Testis (tissue), 3 donors: Measurements from ENCODE around the gene CD58. TPM values are rescaled to one million over a fixed set of nuclear protein-coding genes. Genes with fewer than 3 reads are reported as not detected.
"Not testable (repeated sequence)": the region's sequence is repeated elsewhere in the genome, so short reads cannot be mapped to it uniquely, and the experiment has no call there.

Experiments
- DNase-seq: peaks from one replicate; pipeline ENCODE4 v3.0.0-alpha.2; 2019
- H3K27ac ChIP-seq, 2 donors: fragments of 200-600 bp; sonication (generic); one replicate each; pipeline ENCODE4 v1.5.1; 2019
- H3K27me3 ChIP-seq: fragments of 200-600 bp; sonication (generic); one replicate; pipeline ENCODE4 v1.5.1; 2019
- H3K36me3 ChIP-seq: fragments of 200-600 bp; sonication (generic); one replicate; pipeline ENCODE4 v1.5.1; 2017; ENCODE audit warnings: low read depth; ENCODE audit errors: missing control alignments
- H3K4me1 ChIP-seq: fragments of 200-600 bp; sonication (generic); one replicate; pipeline ENCODE4 v1.5.1; 2019
- H3K4me3 ChIP-seq, 2 donors: fragments of 200-600 bp; sonication (generic); one replicate each; pipeline ENCODE4 v1.5.1; 2017 to 2019
- H3K9me3 ChIP-seq: fragments of 200-600 bp; sonication (generic); one replicate; pipeline ENCODE4 v1.5.1; 2017
- POLR2A ChIP-seq: fragments of 450-650 bp; IDR thresholded peaks from one replicate; pipeline ENCODE4 v1.6.1; 2017; ENCODE audit warnings: antibody characterized with exemption, mild to moderate bottlenecking, moderate library complexity
- WGBS, 2 donors: methylation state at CpG; one replicate each; pipeline ENCODE4 v1.1.5; 2018; 5-methylcytosine and 5-hydroxymethylcytosine counted together
- intact Hi-C: fragments of 100-400 bp; cut with DNase I; formaldehyde crosslinking; loops from one replicate; pipeline ENCODE4 v1.15.1; 2023; ENCODE audit warnings: low total_unique reads
- polyA plus RNA-seq: library from polyadenylated mRNA; stranded (reverse); fragments of 350-450 nt; fragmentation: Illumina TruSeq; extraction: RNeasy Lipid Tissue Mini Kit (QIAGEN cat#74804); gene quantifications from one replicate; pipeline ENCODE4 v1.2.3, GENCODE V29; 2014; ENCODE audit warnings: low read depth, low replicate concordance; ENCODE audit not compliant: insufficient read depth
- total RNA-seq, 2 donors: library from RNA; depleted of rRNA; stranded (reverse); fragments of >200 nt; gene quantifications; one replicate each; pipeline ENCODE4 v1.2.3, GENCODE V29; 2016
- TF ChIP-seq, protein P1 (sequence below), 3 experiments: fragments of 450-650 bp in 2 of 3; fragments of 200-600 bp in 1 of 3; sonication (generic) in 1 of 3; IDR thresholded peaks; one replicate each; pipeline ENCODE4 v1.5.1; 2016 to 2019; ENCODE audit warnings: antibody characterized with exemption in 3 of 3, mild to moderate bottlenecking in 2 of 3, moderate library complexity in 1 of 3

Gene CD58
- total and polyA plus RNA-seq, 3 donors from 2014 or later: 11.4 to 15.0 (median 14.9) TPM

DNA sequence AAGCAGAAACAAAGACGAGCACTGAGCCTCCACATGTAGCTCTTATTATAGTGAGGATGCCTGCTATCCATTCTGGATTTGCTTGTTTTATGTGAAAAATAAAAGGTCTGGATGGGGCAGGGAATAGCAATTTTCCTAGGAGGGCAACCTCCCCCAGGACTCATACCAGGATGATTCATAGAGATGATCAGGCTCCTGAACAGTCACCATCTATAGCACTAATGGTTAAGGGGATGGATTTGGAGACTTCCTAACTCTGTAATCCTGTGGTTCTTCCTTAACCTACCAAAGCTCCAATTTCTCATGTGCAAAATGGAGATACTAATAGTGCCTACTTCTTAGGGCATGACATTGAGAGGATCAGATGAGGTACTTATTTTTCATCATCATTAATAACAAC, 34.5 kb upstream of the CD58 start:
- 85 to 97% methylated on average over 1 of the region's 1 CpG for WGBS, 2 donors
- Histone ChIP-seq H3K4me1 (no peaks in the 10 kb centered on the region), H3K9me3 (no peaks in the 10 kb centered on the region), H3K27me3 (no peaks in the 10 kb centered on the region), H3K36me3 (no peaks in the 10 kb centered on the region), H3K27ac (no peak overlapping the region), H3K4me3 (no peak overlapping the region)
- DNase-seq: no peak
- TF ChIP-seq, protein P1, sequence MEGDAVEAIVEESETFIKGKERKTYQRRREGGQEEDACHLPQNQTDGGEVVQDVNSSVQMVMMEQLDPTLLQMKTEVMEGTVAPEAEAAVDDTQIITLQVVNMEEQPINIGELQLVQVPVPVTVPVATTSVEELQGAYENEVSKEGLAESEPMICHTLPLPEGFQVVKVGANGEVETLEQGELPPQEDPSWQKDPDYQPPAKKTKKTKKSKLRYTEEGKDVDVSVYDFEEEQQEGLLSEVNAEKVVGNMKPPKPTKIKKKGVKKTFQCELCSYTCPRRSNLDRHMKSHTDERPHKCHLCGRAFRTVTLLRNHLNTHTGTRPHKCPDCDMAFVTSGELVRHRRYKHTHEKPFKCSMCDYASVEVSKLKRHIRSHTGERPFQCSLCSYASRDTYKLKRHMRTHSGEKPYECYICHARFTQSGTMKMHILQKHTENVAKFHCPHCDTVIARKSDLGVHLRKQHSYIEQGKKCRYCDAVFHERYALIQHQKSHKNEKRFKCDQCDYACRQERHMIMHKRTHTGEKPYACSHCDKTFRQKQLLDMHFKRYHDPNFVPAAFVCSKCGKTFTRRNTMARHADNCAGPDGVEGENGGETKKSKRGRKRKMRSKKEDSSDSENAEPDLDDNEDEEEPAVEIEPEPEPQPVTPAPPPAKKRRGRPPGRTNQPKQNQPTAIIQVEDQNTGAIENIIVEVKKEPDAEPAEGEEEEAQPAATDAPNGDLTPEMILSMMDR (IDR thresholded peaks at IDR 0.05): no peak
- no peak for TF ChIP-seq POLR2A
- intact Hi-C loops: no loop called here

DNA sequence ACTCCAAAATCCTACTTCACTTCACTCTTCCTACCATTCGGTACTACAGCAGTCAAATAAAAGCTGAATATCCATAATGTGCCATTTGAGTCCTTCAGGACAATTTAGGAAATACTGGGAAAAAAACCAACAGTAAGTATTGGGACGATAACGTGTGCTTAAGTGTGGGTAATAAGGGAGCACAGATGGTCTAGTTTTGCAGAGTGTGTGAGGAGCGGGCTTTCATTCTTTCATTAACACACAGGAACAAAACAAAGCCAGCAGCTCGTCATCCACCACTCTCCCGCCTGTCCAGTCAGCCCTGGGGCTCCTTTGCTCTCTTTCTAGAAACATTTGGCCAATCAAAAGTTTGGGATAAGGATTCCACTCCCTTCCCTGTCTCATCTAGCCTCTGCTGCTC, 33.6 kb upstream of the CD58 start:
- DNase-seq, H3K27ac ChIP-seq, H3K4me1 ChIP-seq, intact Hi-C loops, H3K9me3 ChIP-seq, H3K27me3 ChIP-seq, H3K4me3 ChIP-seq, H3K36me3 ChIP-seq: not testable (repeated sequence)
- 83% methylated on average over 6 of the region's 6 CpGs for WGBS, 2 donors

DNA sequence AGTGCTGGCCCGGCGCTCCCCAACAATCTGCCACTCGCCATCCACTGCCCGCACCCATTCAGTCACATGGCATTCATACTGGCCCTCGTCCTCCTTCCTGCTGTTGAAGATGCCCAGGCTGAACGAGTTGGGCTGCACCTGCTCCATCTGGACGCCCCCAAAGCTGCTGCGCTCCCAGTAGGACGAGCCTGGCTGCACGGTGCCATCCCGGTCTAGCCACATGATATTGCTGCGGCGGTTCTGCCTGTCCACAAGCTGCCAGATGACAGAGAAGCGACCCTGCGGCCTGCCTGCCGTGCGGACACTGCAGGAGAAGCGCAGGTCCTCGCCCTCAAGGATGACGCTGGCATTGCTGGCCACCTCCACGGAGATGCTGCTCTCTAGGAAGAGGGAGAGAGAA, 32.8 kb upstream of the CD58 start:
- 92 to 98% methylated on average over 8 to 14 of the region's 21 CpGs for WGBS, 2 donors
- H3K4me1 ChIP-seq, H3K27ac ChIP-seq, H3K36me3 ChIP-seq, H3K27me3 ChIP-seq, H3K4me3 ChIP-seq, H3K9me3 ChIP-seq, DNase-seq, intact Hi-C loops: not testable (repeated sequence)

DNA sequence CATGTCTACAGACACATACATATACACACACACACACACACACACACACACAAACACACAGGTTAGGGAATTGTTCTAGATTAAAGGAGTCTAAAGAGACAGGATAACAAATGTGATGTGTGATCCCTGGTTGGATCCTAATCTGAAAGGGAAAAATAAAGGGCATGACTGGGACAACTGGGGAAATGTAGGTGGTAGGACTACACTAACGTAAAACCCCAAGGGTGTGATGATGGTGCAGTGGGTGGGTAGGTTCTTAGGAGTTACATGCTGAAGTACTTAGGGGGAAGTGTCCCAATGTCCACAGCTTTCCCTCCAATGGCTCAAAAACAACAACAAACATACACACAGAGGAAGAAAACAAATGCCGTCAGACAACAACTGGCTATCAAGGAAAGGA, 28.5 kb upstream of the CD58 start:
- DNase-seq, H3K27me3 ChIP-seq, intact Hi-C loops, H3K36me3 ChIP-seq, H3K4me1 ChIP-seq, H3K9me3 ChIP-seq, H3K4me3 ChIP-seq, H3K27ac ChIP-seq: not testable (repeated sequence)
- 83 to 89% methylated on average over 2 of the region's 2 CpGs for WGBS, 2 donors

DNA sequence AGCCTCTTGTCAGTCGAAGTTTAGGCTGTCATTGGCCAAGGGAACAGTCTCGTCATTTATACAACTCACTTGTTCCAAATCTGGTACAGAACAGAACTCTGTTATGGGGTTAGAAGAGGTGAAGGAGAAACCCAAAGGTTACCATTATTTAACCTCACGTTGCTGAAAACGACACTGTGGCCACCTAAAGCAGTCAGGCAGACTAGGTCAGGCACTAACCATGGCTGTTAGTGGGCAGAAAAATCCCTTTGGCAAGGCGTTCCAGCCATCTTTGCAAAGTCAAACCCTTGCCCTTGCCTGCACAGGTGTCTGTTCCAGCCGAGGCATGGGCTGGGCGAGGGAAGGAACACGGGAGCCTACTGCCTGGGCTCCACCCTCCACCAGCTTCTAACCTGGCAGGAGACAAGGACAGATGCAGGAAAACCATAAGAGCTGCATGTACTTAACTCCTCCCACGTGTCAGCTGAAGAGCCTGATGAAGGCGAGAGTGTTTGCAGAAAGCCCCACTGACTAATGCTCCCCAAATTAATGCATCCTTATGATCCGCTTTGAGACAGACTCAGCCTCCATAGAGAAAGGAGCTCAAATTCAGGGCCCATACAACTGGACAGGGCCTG, 27.7 kb upstream of the CD58 start:
- H3K36me3 ChIP-seq, intact Hi-C loops, H3K4me3 ChIP-seq, H3K27me3 ChIP-seq, H3K4me1 ChIP-seq, H3K9me3 ChIP-seq, DNase-seq, H3K27ac ChIP-seq: not testable (repeated sequence)
- whole genome bisulfite sequencing, 2 donors: 84 to 85% methylated on average over 11 of the region's 11 CpGs

DNA sequence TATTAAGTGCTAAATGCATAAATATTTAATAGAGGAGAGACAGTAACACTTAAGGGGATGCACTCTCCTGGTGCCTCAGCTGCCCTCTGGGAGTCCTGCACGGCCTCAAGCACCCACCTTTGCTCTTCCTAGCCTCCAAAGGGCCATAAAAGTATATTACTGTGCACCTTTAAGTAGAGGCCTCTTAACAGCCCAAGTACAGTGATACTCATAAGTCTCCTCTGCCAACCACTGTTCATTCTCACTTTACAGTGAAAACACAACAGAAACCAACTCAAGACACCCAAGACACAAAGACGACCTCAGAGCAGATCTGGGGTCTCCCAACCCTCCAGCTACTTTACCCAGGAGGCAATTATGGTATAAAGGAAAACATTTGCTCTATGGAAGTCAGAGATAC, 26.6 kb upstream of the CD58 start:
- H3K27ac ChIP-seq, H3K4me1 ChIP-seq, H3K36me3 ChIP-seq, intact Hi-C loops, H3K4me3 ChIP-seq, DNase-seq, H3K9me3 ChIP-seq, H3K27me3 ChIP-seq: not testable (repeated sequence)
- 83 to 92% methylated on average over 2 of the region's 2 CpGs for WGBS, 2 donors

DNA sequence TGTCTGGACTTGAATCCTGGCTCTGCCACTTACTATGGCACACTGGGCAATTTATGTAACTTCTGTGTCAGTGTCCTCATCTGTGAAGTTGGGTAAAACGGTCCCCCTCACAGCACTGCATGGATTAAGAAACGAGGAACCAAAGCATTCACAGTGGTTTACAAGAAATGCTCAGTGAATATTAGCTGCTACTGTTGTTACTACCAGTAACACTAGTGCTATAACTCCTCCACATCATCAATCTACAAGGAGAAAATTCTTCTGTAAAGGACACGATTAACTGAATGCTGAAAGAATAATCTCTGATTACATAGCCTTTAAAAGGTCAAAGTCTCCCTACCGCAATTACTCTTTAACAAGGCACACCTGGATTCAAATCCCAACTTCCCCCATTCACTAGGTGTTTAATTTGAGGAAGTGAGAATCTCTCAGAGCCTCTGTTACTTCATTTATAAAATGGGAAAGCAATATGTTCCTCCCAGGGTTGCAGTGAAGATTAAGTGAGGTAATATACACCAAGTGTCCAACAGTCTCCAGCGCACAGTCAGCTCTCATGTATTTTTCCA, 26.0 kb upstream of the CD58 start:
- H3K4me1 ChIP-seq, H3K9me3 ChIP-seq, DNase-seq, intact Hi-C loops, H3K27ac ChIP-seq, H3K4me3 ChIP-seq, H3K27me3 ChIP-seq, H3K36me3 ChIP-seq: not testable (repeated sequence)
- 73% methylated on average over 5 of the region's 5 CpGs for WGBS, 2 donors
